Keratinocyte (primary cell): Measurements from ENCODE around the gene RFX7. TPM values are rescaled to one million over a fixed set of nuclear protein-coding genes. Genes with fewer than 3 reads are reported as not detected.

ENCODE experiments used
- DNase-seq: peaks from one replicate; pipeline ENCODE4 v3.0.0-alpha.2; 2011; ENCODE audit warnings: low read depth, missing footprints, low spot score
- FAIRE-seq: peaks from 2 replicates; lab custom pipeline; 2011; peaks lifted over from hg19 to GRCh38; lab: Jason Lieb, UNC
- H2AFZ ChIP-seq: 2 replicates; pipeline ENCODE4 v1.6.0; 2012; ENCODE audit warnings: low read length, control low read depth, inconsistent platforms; ENCODE audit not compliant: control insufficient read depth
- H3K27ac ChIP-seq: 2 replicates; pipeline ENCODE4 v1.5.1; 2011; ENCODE audit warnings: low read length; ENCODE audit not compliant: control insufficient read depth, insufficient read depth
- H3K27me3 ChIP-seq: 3 replicates; pipeline ENCODE4 v1.6.0; 2011; ENCODE audit warnings: low read length; ENCODE audit not compliant: control insufficient read depth, insufficient read depth; ENCODE audit errors: extremely low read depth
- H3K36me3 ChIP-seq, 2 experiments: 2 replicates in 1 of 2; 3 replicates in 1 of 2; pipeline ENCODE4 v1.5.1; 2011; ENCODE audit warnings: low read length in 2 of 2, mild to moderate bottlenecking in 1 of 2; ENCODE audit not compliant: control insufficient read depth in 2 of 2, insufficient read depth in 2 of 2; ENCODE audit errors: extremely low read depth in 1 of 2
- H3K4me1 ChIP-seq: 3 replicates; pipeline ENCODE4 v1.5.1; 2011; ENCODE audit warnings: low read length; ENCODE audit not compliant: control insufficient read depth, insufficient read depth; ENCODE audit errors: extremely low read depth
- H3K4me2 ChIP-seq: 3 replicates; pipeline ENCODE4 v1.6.0; 2011; ENCODE audit warnings: low read depth, low read length; ENCODE audit not compliant: control insufficient read depth, insufficient read depth; ENCODE audit errors: extremely low read depth
- H3K4me3 ChIP-seq, 3 experiments: fragments of 200-600 bp in 1 of 3; sonication (generic) in 1 of 3; 2 replicates in 2 of 3; 3 replicates in 1 of 3; pipeline ENCODE4 v1.5.1; 2011 to 2016; ENCODE audit warnings: low read length in 3 of 3, mild to moderate bottlenecking in 3 of 3, control low read depth in 2 of 3, inconsistent platforms in 1 of 3, low read depth in 1 of 3, mixed read lengths in 1 of 3, mixed run types in 1 of 3, moderate library complexity in 1 of 3; ENCODE audit not compliant: control insufficient read depth in 2 of 3, insufficient read depth in 2 of 3; ENCODE audit errors: extremely low read depth in 1 of 3
- H3K79me2 ChIP-seq: 2 replicates; pipeline ENCODE4 v1.6.0; 2012; ENCODE audit warnings: low read length; ENCODE audit not compliant: control insufficient read depth, insufficient read depth
- H3K9ac ChIP-seq: 3 replicates; pipeline ENCODE4 v1.6.0; 2011; ENCODE audit warnings: low read length; ENCODE audit not compliant: control insufficient read depth, insufficient read depth; ENCODE audit errors: extremely low read depth
- H3K9me1 ChIP-seq: 3 replicates; pipeline ENCODE4 v1.6.0; 2011; ENCODE audit warnings: low read length; ENCODE audit not compliant: control insufficient read depth, insufficient read depth; ENCODE audit errors: extremely low read depth
- H3K9me3 ChIP-seq: 2 replicates; pipeline ENCODE4 v1.5.1; 2012; ENCODE audit warnings: low read depth, low read length; ENCODE audit not compliant: control insufficient read depth
- H4K20me1 ChIP-seq: 3 replicates; pipeline ENCODE4 v1.6.0; 2011; ENCODE audit warnings: low read length; ENCODE audit not compliant: control insufficient read depth, insufficient read depth; ENCODE audit errors: extremely low read depth
- CTCF ChIP-seq, 3 experiments: IDR thresholded peaks in 1 of 3; conservative IDR thresholded peaks in 1 of 3; optimal IDR thresholded peaks in 1 of 3; 2 replicates in 2 of 3; 3 replicates in 1 of 3; pipeline versions ENCODE3 to v1.5.1; 2011; ENCODE audit warnings: low read length in 3 of 3, mild to moderate bottlenecking in 3 of 3, moderate library complexity in 2 of 3, control low read depth in 1 of 3, inconsistent platforms in 1 of 3; ENCODE audit not compliant: insufficient read depth in 2 of 3; ENCODE audit errors: extremely low read depth in 1 of 3
- EZH2 ChIP-seq: IDR thresholded peaks from one replicate; pipeline ENCODE4 v1.6.1; 2012; ENCODE audit warnings: inconsistent platforms, mild to moderate bottlenecking, low read length, moderate library complexity
- dilution Hi-C: fragments of 300-500 bp; cut with MboI; formaldehyde crosslinking; loops from one replicate; pipeline ENCODE4 v1.7.0; 2020; ENCODE audit warnings: low sequenced_read_pairs; ENCODE audit not compliant: extremely low pct_ligation_motif_present
- polyA plus RNA-seq, 5 experiments: library from polyadenylated mRNA; depleted of rRNA in 3 of 5; stranded (reverse) in 3 of 5; stranded (forward) in 1 of 5; unstranded in 1 of 5; fragments of >200 nt; gene quantifications; 1 replicate in 1 of 5; 2 replicates in 3 of 5; 3 replicates in 1 of 5; pipeline versions ENCODE4 v1.2.1 to v1.2.3, GENCODE V29; 2011 to 2012; ENCODE audit warnings: missing spikeins in 2 of 5, low read depth in 1 of 5, low replicate concordance in 1 of 5

The RFX7 gene
- polyA plus RNA-seq, 1 donor (not counting 4 experiments of a cell fraction or from before 2014, with no cell fraction given) = 16.3 TPM

- TF ChIP-seq CTCF (optimal IDR thresholded peaks at IDR 0.05 in 1 of 3, IDR thresholded peaks at IDR 0.05 in 1 of 3, conservative IDR thresholded peaks at IDR 0.05 in 1 of 3; ENCODE audit: extremely low read depth in 1 of 3, insufficient read depth in 2 of 3, low read length in 3 of 3) (no peak), EZH2 (no peak)
- Histone ChIP-seq H3K4me2 (no peak overlapping the region), H3K9ac (no peak overlapping the region), H4K20me1 (peaks cover 7% of the 10 kb centered on the region), H3K9me3 (no peaks in the 10 kb centered on the region), H3K79me2 (peaks cover 78% of the 10 kb centered on the region), H3K27ac (no peak overlapping the region), H3K27me3 (no peaks in the 10 kb centered on the region), H2AFZ (no peak overlapping the region), H3K36me3 (no peaks in the 10 kb centered on the region), H3K4me3 (no peak overlapping the region), H3K4me1 (no peaks in the 10 kb centered on the region), H3K9me1 (no peaks in the 10 kb centered on the region)
- dilution Hi-C loops = no loop called here
- DNase-seq (no peak), FAIRE-seq (no peak)
Measured at GRCh38 chr15:56187665-56188064, 56.0 kb downstream of the RFX7 start.

GRCh38 chr15:56185980-56186379 lies 57.7 kb downstream of the RFX7 start:
- Histone ChIP-seq H3K79me2 (peaks cover 75% of the 10 kb centered on the region), H4K20me1 (peaks cover 4% of the 10 kb centered on the region)
- dilution Hi-C loops = no loop called here

More at GRCh38 chr15:56185980-56186379, 57.7 kb downstream of the RFX7 start:
- H3K9me1 ChIP-seq = no peaks in the 10 kb centered on the region
- H3K27ac ChIP-seq = no peak overlapping the region
- FAIRE-seq (peak; percentile 13), DNase-seq (no peak)
- no peaks in the 10 kb centered on the region for H3K4me1 ChIP-seq
- TF ChIP-seq EZH2 (no peak), CTCF (optimal IDR thresholded peaks at IDR 0.05 in 1 of 3, IDR thresholded peaks at IDR 0.05 in 1 of 3, conservative IDR thresholded peaks at IDR 0.05 in 1 of 3; ENCODE audit: extremely low read depth in 1 of 3, insufficient read depth in 2 of 3, low read length in 3 of 3) (no peak)
- H3K36me3 ChIP-seq = no peaks in the 10 kb centered on the region
- no peaks in the 10 kb centered on the region for H3K27me3 ChIP-seq
- no peak overlapping the region for H3K9ac ChIP-seq
- H3K4me3 ChIP-seq = no peak overlapping the region
- H3K4me2 ChIP-seq = no peak overlapping the region
- H2AFZ ChIP-seq = no peak overlapping the region
- no peaks in the 10 kb centered on the region for H3K9me3 ChIP-seq
